ENCODE measurements around the gene CYP4X1.
"Not testable (repeated sequence)": the region's sequence is repeated elsewhere in the genome, so short reads cannot be mapped to it uniquely, and the experiment has no call there.

Gene CYP4X1

DNA sequence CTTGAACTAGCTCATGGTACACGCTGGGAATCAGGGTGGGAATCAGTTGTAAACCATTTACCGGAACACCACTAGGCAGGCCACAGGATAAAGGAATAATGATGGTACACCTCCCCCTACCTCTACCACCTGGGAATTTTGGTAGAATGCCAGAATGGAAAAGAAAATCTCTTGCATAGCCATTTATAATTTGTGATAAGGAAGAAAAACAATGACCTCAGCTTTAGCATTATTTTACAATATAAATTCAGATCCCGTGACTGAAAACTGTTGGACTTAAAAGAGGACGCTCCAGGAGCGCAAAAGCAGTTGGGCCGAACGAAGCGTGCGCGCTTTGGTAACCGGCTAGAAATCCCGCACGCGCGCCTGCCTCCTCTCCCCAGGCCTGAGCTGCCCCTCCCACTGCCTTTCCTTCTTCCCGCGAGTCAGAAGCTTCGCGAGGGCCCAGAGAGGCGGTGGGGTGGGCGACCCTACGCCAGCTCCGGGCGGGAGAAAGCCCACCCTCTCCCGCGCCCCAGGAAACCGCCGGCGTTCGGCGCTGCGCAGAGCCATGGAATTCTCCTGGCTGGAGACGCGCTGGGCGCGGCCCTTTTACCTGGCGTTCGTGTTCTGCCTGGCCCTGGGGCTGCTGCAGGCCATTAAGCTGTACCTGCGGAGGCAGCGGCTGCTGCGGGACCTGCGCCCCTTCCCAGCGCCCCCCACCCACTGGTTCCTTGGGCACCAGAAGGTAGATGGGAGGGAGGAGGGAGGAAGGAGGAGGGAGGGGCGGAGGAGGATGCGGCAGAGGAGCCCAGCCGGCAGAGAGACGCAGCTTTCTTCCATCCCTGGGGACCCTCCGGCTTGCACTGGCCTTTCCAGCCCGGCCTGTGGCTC, at the start of gene CYP4X1:
Gene CYP4X1 (plus strand): TSS at position 402 of the 873 bp plus-strand sequence. CDS start 149 bp downstream, at position 551.
- FAIRE-seq (no peak), DNase-seq (ENCODE audit: insufficient read length, low spot score) (no peak)
- no peak for TF ChIP-seq POLR2A (IDR thresholded peaks at IDR 0.05; ENCODE audit: low read depth, low read length)

- TF ChIP-seq POLR2A (IDR thresholded peaks at IDR 0.05; ENCODE audit: low read depth, low read length), result no peak
- FAIRE-seq (no peak), DNase-seq (ENCODE audit: insufficient read length, low spot score) (no peak)
Measured at GRCh38 chr1:46983166-46983829, 40.2 kb upstream of the CYP4X1 start.

- no peak for TF ChIP-seq POLR2A (IDR thresholded peaks at IDR 0.05; ENCODE audit: low read depth, low read length)
- no peak for DNase-seq (ENCODE audit: insufficient read length, low spot score)
- FAIRE-seq, result no peak
Measured at GRCh38 chr1:46983830-46984586, 39.5 kb upstream of the CYP4X1 start.

GRCh38 chr1:46990541-46990940, 32.9 kb upstream of the CYP4X1 start:
- FAIRE-seq; DNase-seq (ENCODE audit: insufficient read length, low spot score): not testable (repeated sequence)

- no peak for DNase-seq (ENCODE audit: insufficient read length, low spot score)
- TF ChIP-seq POLR2A (IDR thresholded peaks at IDR 0.05; ENCODE audit: low read depth, low read length), result no peak
- FAIRE-seq, result no peak
Measured at GRCh38 chr1:46991083-46991923, 32.2 kb upstream of the CYP4X1 start.

DNA sequence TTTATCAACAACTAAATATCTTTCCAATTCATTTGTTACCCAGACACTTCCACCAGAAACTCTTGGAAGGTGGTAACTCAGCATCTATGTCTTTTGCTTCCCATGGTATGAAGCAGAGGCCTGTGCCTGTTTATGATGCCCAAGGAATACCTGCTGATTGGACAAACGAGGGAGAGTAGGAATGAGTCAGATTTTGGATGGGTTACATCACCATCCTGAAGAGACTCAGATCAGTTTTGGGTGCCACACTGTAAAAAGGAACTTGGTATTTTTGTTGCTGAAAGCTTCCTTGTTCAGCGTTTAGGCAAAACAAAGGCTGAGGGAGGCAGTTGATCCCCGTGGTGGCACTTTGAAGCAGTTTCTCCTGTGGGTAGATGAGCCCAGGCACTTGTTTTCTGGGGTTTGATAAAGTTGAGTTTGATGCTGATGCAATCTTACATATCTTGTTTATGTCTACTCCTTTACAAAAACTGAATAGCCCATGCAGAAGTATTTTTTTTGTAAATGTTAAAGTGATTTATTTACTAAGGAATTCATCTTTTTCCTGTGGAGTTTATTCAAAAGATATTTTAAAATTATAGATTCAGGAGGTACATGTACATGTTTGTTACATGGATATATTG, 26.7 kb upstream of the CYP4X1 start:
- FAIRE-seq (no peak), DNase-seq (ENCODE audit: insufficient read length, low spot score) (no peak)
- no peak for TF ChIP-seq POLR2A (IDR thresholded peaks at IDR 0.05; ENCODE audit: low read depth, low read length)

- no peak for DNase-seq (ENCODE audit: insufficient read length, low spot score)
Measured at GRCh38 chr1:47002211-47002610, 21.3 kb upstream of the CYP4X1 start.

GRCh38 chr1:47003896-47004403, 19.5 kb upstream of the CYP4X1 start:
- no peak for FAIRE-seq
- no peak for DNase-seq (ENCODE audit: insufficient read length, low spot score)
- TF ChIP-seq POLR2A (IDR thresholded peaks at IDR 0.05; ENCODE audit: low read depth, low read length), result no peak

More at GRCh38 chr1:47002211-47002610, 21.3 kb upstream of the CYP4X1 start:
- FAIRE-seq, result no peak
- no peak for TF ChIP-seq POLR2A (IDR thresholded peaks at IDR 0.05; ENCODE audit: low read depth, low read length)

- FAIRE-seq; DNase-seq (ENCODE audit: insufficient read length, low spot score): not testable (repeated sequence)
Measured at GRCh38 chr1:47006437-47006836, 17.0 kb upstream of the CYP4X1 start.

DNA sequence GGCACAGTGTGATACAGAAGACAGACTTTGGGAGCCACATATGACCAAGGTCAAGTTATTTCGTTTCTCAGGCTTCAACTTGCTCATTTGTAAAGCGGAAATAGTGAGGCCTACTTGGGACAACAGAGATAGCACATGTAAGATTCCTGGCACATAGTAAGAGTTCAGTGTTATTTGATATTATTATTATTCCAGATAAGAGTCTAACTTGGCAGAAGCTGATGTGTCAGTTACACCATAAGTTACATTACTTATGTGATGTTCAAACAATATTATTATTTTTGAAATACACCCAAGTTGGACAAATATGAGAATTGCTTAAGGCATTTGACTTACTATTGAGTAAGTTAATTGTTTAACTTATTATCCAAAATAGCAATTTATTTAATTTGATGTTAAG, 10.2 kb upstream of the CYP4X1 start:
- FAIRE-seq (no peak), DNase-seq (ENCODE audit: insufficient read length, low spot score) (no peak)
- TF ChIP-seq POLR2A (IDR thresholded peaks at IDR 0.05; ENCODE audit: low read depth, low read length), result no peak

- DNase-seq (ENCODE audit: insufficient read length, low spot score) (no peak), FAIRE-seq (no peak)
- TF ChIP-seq POLR2A (IDR thresholded peaks at IDR 0.05; ENCODE audit: low read depth, low read length), result no peak
Measured at GRCh38 chr1:47021070-47021469, 2.4 kb upstream of the CYP4X1 start.

DNA sequence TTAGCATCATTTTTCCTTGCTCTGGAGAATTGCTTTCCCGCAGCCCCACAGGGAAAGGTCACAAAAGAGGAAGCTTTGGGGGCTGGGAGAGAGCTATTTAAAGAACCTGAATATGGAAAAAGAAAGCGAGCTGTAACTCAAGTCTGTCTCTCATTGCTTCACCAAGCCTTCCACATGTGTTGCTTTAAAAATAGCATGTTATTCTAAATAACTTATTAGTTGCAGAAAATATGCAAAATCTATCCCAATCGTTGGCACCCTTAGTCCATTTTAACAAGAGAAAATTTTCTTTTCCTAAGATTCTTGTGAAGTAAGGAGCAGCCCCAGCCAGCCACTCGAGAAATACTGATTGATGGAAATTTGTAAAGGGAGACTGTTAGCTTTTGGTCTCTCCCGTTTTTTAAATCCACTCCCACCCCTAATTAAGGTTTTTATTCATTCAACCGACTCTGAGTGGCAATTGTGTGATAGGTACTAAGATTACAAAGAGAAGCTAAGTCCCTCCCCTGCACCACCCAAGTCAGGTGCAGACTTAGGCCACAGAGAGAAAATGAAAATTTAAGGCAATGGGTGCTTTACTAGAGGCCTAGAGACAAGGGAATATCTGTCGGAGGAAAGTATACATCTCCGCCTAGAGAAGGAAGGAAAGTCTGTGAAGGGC, 802 bp downstream of the CYP4X1 start:
- TF ChIP-seq POLR2A (IDR thresholded peaks at IDR 0.05; ENCODE audit: low read depth, low read length), result no peak
- FAIRE-seq, result no peak
- DNase-seq (ENCODE audit: insufficient read length, low spot score), result no peak

All from H54 (cell line).